HG03159 (cell line): ENCODE data around the gene SKI.
"Not testable (repeated sequence)": the region's sequence is repeated elsewhere in the genome, so short reads cannot be mapped to it uniquely, and the experiment has no call there.

Experiments
- ATAC-seq: cut with Tn5 transposase; IDR thresholded peaks from one replicate; pipeline ENCODE4 v1.9.1; 2021; ENCODE audit warnings: mild to moderate bottlenecking, moderate library complexity; ENCODE audit not compliant: unreplicated experiment

SKI gene

GRCh38 chr1:2258996-2259395 is 30.9 kb downstream of the SKI start:
- ATAC-seq, result no peak

GRCh38 chr1:2259668-2260402 is 31.7 kb downstream of the SKI start:
- ATAC-seq, result no peak

- ATAC-seq, result not testable (repeated sequence)
Measured at GRCh38 chr1:2260470-2260869, 32.4 kb downstream of the SKI start.

GRCh38 chr1:2260917-2261316 is 32.8 kb downstream of the SKI start:
- ATAC-seq, result no peak

GRCh38 chr1:2261476-2262395 is 33.6 kb downstream of the SKI start:
- ATAC-seq, result not testable (repeated sequence)

GRCh38 chr1:2266301-2266975 is 38.3 kb downstream of the SKI start:
- no peak for ATAC-seq

- no peak for ATAC-seq
Measured at GRCh38 chr1:2267051-2267830, 39.1 kb downstream of the SKI start.

GRCh38 chr1:2267862-2268261 is 39.7 kb downstream of the SKI start:
- no peak for ATAC-seq

- no peak for ATAC-seq
Measured at GRCh38 chr1:2268285-2269056, 40.4 kb downstream of the SKI start.

GRCh38 chr1:2269193-2269921 is 41.2 kb downstream of the SKI start:
- ATAC-seq, result no peak

- ATAC-seq, result no peak
Measured at GRCh38 chr1:2269922-2270259, 41.8 kb downstream of the SKI start.

GRCh38 chr1:2270260-2271100 is 42.4 kb downstream of the SKI start:
- no peak for ATAC-seq

GRCh38 chr1:2271211-2271721 is 43.1 kb downstream of the SKI start:
- ATAC-seq, result no peak

GRCh38 chr1:2271841-2272655 is 43.9 kb downstream of the SKI start:
- ATAC-seq, result no peak

- no peak for ATAC-seq
Measured at GRCh38 chr1:2272686-2273400, 44.7 kb downstream of the SKI start.

- no peak for ATAC-seq
Measured at GRCh38 chr1:2273401-2274090, 45.4 kb downstream of the SKI start.
